Epithelial cell of prostate (primary cell): ENCODE data around the gene STAT1.
A peak's percentile ranks its signal among the peaks of the same experiment; 100 is the strongest.

ENCODE experiments used
- DNase-seq: peaks from one replicate; pipeline ENCODE4 v3.0.0-alpha.2; 2011; ENCODE audit warnings: low read depth, low spot score
- H3K27ac ChIP-seq: fragments of 450-650 bp; 2 replicates; pipeline ENCODE4 v1.5.1; 2017; ENCODE audit warnings: mild to moderate bottlenecking

Gene STAT1

GRCh38 chr2:190987938-190988337 lies 26.0 kb downstream of the STAT1 start:
- no peak overlapping the region for H3K27ac ChIP-seq
- DNase-seq, result no peak

GRCh38 chr2:190987116-190987515 lies 26.9 kb downstream of the STAT1 start:
- no peak overlapping the region for H3K27ac ChIP-seq
- DNase-seq, result no peak

GRCh38 chr2:190986221-190986953 lies 27.6 kb downstream of the STAT1 start:
- no peak for DNase-seq
- no peak overlapping the region for H3K27ac ChIP-seq

- peak; percentile 89 for DNase-seq
- peak overlapping the region; percentile 74 for H3K27ac ChIP-seq
Observed at GRCh38 chr2:190984595-190984994, 29.4 kb downstream of the STAT1 start.

GRCh38 chr2:190982262-190983034 lies 31.5 kb downstream of the STAT1 start:
- DNase-seq, result no peak
- no peak overlapping the region for H3K27ac ChIP-seq

DNA sequence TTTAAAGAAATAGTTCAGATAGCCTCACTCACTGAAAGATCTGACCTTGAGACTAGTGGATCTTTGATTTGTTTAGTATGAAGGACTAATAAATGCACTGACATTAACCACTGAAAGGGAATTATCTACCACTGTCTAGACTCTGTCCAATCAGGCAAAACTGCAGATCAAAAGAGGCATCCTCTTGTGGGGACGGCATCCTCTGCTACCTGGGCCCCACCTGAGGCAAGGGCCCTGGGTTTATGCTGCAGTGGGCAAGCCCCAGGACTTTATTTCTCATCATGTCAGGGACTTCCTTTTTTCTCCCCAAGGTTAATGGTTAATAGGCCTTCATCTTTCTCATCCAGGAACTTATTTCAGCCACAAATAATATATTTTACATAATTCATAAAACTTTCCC lies 32.2 kb downstream of the STAT1 start:
- no peak for DNase-seq
- H3K27ac ChIP-seq, result no peak overlapping the region

GRCh38 chr2:190981333-190981732 lies 32.6 kb downstream of the STAT1 start:
- no peak for DNase-seq
- no peak overlapping the region for H3K27ac ChIP-seq

DNA sequence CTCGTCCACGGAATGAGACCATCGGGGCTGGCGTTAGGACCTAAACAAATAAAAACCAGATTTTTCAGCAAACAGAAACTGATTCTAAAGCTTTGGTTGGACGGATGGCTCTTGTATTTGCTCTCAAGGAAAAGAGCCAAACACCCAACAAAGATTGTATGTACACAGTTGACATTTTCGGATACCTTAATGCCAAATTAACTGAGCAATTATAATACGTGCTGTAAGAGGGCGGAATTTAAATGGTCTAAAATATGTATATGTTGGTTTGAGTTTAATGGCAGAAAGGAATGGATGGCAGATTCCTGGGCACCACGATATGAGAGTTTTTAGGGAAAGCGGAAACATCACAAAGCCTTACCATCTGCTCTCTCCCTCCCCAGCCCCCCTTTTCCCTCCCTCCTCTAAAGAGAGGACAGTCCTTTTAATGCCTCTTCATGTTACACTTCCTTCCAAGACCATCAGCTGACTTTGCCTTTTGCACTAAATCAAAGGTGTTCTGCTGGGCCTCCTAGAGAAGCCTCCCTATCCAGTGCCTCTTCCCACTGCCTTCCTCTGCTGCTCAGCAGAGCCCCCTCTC lies 33.3 kb downstream of the STAT1 start:
- H3K27ac ChIP-seq, result peak overlapping the region; percentile 42
- no peak for DNase-seq

DNA sequence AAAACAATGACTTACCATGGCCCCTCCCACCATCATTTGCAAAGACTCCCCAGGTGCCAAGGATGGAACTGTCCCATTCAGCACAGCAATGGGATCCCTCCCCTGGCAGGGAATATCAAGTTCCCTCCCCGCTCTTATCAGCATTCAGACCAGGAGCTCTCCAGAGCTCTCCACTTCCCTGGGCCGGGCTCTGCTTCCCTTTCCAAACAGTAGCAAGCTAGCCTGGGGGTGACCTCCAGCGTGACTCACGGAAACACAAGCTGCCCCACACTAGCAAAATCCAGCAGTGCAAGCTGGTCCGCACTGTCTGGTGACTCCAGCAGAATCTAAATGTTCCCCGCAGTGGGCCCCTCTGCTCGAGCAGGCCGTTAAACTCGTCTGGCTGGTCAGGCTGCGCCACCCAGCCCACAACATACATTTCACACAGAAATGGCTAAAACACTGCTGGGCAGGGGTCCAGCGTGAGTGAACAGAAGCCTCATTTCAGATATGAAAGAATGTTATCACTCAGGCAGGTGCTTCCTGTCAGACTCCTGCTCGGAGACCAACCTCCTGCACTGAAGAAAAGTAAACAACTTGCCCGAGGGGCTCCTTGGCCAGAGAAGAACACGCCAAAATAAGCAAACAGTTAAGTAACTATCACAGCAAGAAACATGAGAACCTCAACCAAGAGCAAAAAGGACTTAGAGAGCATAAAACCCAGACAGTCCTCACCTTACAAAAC lies 33.9 kb downstream of the STAT1 start:
- peak overlapping the region; percentile 42 for H3K27ac ChIP-seq
- peak; percentile 16 for DNase-seq

DNA sequence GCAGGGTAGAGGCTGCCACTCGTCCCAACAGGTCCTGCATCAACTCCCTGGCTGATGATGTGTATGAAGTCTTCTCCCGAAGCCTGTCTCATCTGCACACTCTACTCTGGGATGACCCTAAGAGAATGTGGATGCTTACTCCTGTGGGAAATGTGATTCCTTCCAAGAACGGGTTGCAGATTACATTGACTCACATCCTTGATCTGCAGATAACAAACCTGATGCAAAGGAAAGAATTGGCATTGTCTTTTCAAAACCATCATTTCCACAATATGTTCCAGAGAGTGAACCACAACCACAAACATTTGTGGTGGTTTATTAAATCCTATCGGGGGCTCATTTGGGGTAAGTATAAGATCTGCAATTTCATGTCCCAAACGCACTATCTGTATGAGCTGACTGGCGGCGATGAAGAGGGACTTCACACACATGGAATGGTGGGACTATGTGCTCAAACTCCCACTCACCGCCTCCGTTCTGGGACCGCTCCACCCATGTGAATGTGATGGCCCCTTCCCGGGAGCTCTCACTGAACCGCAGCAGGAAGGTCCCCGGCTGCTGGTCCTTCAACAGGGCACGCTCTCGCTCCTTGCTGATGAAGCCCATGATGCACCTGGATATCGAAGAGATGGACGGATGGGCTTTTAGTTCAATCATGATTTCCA lies 35.5 kb downstream of the STAT1 start:
- no peak for DNase-seq
- H3K27ac ChIP-seq, result no peak overlapping the region

GRCh38 chr2:190977505-190977904 lies 36.5 kb downstream of the STAT1 start:
- H3K27ac ChIP-seq, result no peak overlapping the region
- DNase-seq, result no peak

DNA sequence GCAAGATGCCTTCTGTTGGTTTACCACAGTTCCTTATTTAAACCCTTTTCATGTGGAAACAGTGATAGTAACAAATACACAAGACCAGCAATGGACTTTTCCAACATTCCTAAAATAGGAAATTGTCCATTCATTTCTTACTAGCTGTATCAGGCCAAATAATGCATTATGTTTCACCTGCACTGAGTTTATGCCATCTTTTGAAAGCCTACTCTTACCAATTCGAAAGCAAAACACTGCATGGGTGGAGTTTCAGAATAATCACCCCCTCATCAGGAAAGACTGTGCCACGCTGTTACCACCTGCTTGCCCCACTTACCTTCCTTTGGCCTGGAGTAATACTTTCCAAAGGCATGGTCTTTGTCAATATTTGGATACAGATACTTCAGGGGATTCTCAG lies 37.5 kb downstream of the STAT1 start:
- no peak overlapping the region for H3K27ac ChIP-seq
- no peak for DNase-seq

DNA sequence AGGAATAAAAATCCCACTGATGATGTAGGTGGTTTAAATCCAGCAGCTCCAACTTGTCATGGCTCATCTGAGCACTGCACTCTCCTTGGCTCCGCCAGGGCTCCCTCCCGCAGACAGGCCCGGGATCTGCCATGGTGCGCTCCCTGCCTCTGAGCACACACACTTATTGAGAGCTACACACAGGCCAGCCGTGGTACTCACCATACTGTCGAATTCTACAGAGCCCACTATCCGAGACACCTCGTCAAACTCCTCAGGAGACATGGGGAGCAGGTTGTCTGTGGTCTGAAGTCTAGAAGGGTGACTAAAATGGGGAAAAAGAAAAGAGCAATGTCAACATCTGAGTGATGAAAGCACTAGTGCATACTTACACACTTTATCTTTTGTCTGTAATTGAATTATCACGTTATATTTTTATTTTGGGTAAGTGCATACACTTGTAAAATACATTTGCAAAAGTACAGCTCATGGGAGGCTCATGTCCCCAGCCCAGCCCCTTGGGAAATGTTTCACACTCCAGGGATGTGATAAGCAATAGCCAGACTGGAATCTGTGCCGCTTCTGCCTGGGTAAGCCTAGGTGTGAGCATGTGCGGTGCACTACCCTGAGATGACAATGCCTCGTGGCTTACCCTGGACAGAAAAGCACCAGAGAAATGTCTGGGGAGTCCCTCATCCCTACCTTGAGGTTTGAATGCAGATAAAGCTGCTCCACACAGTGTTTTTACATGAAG lies 39.2 kb downstream of the STAT1 start:
- H3K27ac ChIP-seq, result no peak overlapping the region
- no peak for DNase-seq

DNA sequence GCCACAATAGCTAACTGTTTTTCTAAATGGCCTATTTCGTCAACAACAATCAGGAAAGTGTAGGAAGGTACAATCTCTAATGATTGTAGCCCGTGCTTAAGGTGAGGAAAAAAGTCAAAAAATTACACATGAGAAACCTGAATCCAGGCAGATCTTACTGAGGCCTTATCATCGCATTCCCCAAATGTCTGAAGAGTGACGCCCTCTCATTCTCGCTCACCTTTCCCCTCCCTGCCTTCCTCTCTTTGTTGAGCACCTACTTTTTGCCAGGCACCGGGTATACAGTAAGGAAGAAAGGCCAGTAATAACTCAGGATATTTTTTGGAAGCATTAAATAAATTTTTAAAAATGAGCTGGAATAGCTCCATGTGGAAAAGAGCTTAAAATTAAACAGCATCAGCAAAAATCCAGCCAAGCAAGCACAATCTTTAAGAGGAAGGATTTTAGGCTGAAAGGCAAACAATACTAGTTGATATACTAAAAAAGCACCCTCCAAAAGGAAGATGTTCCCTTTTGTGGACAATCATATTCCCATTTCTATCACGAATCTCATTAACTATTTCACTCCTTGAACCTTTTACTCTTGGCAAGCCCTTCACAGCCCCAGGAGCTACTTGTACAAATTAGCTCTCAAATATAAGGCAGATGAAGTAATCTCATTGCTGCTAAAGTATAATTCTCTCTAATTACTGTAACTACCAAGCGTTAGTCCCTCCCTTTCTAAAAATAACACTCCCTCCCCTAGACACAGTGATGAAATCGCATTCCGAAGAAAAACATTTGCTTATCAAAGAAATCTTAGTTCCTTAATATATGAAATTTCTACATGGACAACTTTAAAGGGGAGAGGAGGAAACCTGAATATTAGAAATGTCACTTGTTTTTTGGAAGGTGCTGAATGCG lies 40.0 kb downstream of the STAT1 start:
- no peak overlapping the region for H3K27ac ChIP-seq
- DNase-seq, result no peak

GRCh38 chr2:190973262-190973661 lies 40.7 kb downstream of the STAT1 start:
- no peak overlapping the region for H3K27ac ChIP-seq
- no peak for DNase-seq

DNA sequence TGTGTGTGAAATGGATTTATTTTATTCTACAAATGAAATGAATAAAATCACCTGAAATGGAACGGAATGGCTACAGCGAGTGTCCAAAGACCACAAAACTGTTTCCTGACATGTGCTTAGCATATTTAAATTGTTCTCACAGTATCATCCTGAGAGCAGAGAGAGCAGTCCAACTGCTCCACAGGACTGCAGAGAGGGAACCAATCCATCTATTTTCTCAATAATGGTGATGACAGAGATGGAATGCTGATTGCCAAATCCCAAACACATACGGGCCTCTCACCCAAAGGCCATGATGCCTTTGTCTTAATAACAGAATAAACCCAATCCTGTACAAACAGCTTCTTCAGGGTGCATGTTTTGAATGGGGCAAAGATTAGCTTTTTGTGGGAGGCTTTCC lies 41.1 kb downstream of the STAT1 start:
- DNase-seq, result no peak
- H3K27ac ChIP-seq, result no peak overlapping the region

DNA sequence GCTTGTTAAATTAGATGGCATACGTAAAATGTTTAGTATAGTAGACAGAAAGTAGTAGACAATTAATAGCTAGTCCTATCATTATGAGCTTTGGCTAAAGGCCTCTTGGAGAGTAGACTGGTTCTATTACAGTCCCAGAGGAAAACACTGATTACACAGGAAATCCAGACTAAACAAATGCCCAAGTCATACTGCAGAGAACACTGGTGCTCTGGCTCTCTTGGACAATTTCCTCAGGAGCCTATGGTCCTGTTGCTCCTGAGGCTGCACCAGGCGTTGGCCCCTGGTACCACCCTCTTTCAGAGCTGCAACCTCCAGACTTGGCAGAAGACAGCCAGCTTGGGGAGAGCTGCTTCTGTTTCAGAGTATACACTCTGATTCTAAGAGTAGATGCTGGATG lies 41.8 kb downstream of the STAT1 start:
- no peak overlapping the region for H3K27ac ChIP-seq
- DNase-seq, result no peak

- no peak overlapping the region for H3K27ac ChIP-seq
- no peak for DNase-seq
Observed at GRCh38 chr2:190970873-190971506, 43.0 kb downstream of the STAT1 start.
